ENCODE results near the gene LINC01488. TPM values are rescaled to one million over a fixed set of nuclear protein-coding genes. Genes with fewer than 3 reads are reported as not detected.

LINC01488 gene
- total RNA-seq, 3 donors from 2014 or later: not detected

DNA sequence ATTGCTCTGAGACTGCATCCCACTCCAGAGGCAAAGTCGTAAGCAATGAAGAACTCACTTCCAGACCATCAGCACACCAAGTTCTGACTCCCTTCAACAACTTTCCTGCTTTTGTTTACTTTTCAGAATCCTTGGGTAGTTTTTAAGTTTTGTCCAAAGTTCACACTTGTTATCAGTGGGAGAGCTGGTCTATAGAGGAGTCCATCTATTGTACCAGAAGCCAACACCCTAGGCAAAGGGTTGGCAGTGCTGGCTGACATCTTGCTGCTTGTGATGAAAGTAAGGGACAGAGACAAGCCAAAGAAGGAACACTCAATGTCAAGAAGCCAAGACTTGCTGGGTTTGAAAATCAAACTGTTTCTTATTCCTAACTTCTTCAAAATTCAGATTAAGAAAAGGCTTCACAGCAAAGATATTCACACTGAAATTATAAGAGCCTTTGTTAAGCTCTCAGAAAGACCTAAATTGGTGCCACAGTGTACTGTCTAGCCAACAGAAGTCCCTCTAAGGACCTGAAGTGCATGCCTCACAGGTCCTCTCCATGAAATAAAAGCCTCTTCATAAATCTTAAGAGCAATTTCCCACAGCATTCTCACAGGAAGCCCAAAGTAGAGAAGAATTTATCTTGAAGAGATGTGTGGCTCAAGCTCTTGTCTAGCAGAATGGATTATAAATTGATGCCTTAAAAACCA lies 21.5 kb upstream of the LINC01488 start:
- Histone ChIP-seq H3K4me3 (no peak overlapping the region), H3K27me3 (no peaks in the 10 kb centered on the region), H3K9me3 (peaks cover 8 to 11% of the 10 kb centered on the region in 2 donors), H3K4me1 (no peaks in the 10 kb centered on the region), H3K27ac (no peak overlapping the region), H3K36me3 (no peaks in the 10 kb centered on the region)
- TF ChIP-seq, protein P1, sequence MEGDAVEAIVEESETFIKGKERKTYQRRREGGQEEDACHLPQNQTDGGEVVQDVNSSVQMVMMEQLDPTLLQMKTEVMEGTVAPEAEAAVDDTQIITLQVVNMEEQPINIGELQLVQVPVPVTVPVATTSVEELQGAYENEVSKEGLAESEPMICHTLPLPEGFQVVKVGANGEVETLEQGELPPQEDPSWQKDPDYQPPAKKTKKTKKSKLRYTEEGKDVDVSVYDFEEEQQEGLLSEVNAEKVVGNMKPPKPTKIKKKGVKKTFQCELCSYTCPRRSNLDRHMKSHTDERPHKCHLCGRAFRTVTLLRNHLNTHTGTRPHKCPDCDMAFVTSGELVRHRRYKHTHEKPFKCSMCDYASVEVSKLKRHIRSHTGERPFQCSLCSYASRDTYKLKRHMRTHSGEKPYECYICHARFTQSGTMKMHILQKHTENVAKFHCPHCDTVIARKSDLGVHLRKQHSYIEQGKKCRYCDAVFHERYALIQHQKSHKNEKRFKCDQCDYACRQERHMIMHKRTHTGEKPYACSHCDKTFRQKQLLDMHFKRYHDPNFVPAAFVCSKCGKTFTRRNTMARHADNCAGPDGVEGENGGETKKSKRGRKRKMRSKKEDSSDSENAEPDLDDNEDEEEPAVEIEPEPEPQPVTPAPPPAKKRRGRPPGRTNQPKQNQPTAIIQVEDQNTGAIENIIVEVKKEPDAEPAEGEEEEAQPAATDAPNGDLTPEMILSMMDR (IDR thresholded peaks at IDR 0.05): no peak
- TF ChIP-seq POLR2A (IDR thresholded peaks at IDR 0.05): no peak
- no peak for TF ChIP-seq POLR2AphosphoS5 (IDR thresholded peaks at IDR 0.05)
- intact Hi-C loops (cut with DNase I; ENCODE audit: low total_unique reads): no loop called here
- DNase-seq (ENCODE audit: low spot score in 2 of 2): no peak

DNA sequence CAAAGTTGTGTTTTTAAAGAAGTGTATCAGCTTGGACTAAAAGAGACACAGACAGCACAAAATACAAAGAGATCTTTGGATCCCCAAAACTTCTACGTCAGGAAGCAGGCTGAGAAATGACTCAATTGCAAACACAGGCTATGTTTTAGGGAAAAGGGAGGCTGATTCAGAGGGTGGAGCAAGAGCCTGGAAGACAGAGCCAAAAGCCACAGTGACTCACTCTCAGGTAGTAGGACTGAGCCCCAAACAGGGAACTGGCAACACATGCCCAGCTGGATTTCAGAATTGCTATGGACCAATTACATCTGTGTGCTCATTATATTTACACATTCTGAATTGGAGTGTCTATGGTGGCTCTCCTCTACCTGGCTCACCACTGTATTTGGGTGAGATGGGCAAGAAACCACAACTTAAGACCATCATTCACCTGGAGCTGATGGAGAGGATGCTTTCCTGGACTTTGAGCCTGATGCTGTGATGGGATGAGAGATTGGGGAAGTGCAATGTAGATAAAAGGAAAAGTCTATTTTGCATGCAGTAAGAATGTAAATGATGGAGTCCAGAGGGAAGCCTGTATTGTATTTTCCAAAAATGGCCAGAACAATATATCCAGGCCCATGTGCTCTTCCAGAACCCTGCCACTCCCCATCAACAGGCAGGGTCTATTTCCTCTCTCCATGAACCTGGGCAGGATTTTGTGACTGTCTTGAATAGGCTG lies 20.8 kb upstream of the LINC01488 start:
- H3K4me3 ChIP-seq: no peak overlapping the region
- H3K36me3 ChIP-seq: no peaks in the 10 kb centered on the region
- no peak for DNase-seq (ENCODE audit: low spot score in 2 of 2)
- peaks cover 8 to 11% of the 10 kb centered on the region in 2 donors for H3K9me3 ChIP-seq
- TF ChIP-seq POLR2AphosphoS5 (IDR thresholded peaks at IDR 0.05): no peak
- no peak overlapping the region for H3K27ac ChIP-seq
- intact Hi-C loops (cut with DNase I; ENCODE audit: low total_unique reads): no loop called here
- no peaks in the 10 kb centered on the region for H3K27me3 ChIP-seq
- no peaks in the 10 kb centered on the region for H3K4me1 ChIP-seq

DNA sequence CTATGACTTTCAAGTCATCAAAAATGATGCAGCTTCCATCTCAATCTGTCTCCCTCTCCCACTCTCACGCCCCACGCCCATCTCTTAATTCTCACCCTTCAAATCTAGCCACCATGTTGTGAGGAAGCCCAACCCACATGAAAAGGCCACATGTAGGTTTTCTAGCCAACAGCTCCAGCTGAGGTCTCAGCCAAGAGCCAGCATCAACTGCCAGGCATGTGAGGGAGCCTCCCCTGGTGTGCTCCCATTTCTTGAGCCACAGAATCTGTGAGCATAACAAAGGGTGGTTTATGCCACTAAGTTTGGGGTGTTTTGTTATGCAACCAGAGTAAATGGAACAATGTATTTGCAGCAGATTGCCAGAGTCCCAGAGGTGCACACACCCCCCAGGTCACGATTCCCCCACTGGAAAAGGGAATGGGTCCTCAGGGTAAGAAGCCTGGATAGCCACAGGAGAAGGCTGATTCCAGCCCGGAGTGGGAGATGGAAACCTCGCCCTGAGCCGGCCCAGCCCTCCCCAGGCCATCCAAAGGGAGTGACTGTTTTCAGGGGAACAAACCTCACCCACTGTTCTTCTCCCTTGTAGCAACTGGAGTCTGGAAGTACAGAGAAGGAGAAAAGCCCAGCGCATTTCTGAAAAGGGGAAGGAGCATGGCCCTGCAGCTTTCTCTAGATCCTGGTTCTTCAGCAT lies 20.0 kb upstream of the LINC01488 start:
- Histone ChIP-seq H3K4me3 (no peak overlapping the region), H3K9me3 (peaks cover 8 to 11% of the 10 kb centered on the region in 2 donors), H3K36me3 (no peaks in the 10 kb centered on the region), H3K4me1 (no peaks in the 10 kb centered on the region), H3K27me3 (no peaks in the 10 kb centered on the region), H3K27ac (no peak overlapping the region)
- TF ChIP-seq POLR2AphosphoS5 (IDR thresholded peaks at IDR 0.05) (no peak), POLR2A (IDR thresholded peaks at IDR 0.05) (no peak)
- TF ChIP-seq, protein P1 (IDR thresholded peaks at IDR 0.05): no peak
- DNase-seq (ENCODE audit: low spot score in 2 of 2): no peak
- intact Hi-C loops (cut with DNase I; ENCODE audit: low total_unique reads): no loop called here

DNA sequence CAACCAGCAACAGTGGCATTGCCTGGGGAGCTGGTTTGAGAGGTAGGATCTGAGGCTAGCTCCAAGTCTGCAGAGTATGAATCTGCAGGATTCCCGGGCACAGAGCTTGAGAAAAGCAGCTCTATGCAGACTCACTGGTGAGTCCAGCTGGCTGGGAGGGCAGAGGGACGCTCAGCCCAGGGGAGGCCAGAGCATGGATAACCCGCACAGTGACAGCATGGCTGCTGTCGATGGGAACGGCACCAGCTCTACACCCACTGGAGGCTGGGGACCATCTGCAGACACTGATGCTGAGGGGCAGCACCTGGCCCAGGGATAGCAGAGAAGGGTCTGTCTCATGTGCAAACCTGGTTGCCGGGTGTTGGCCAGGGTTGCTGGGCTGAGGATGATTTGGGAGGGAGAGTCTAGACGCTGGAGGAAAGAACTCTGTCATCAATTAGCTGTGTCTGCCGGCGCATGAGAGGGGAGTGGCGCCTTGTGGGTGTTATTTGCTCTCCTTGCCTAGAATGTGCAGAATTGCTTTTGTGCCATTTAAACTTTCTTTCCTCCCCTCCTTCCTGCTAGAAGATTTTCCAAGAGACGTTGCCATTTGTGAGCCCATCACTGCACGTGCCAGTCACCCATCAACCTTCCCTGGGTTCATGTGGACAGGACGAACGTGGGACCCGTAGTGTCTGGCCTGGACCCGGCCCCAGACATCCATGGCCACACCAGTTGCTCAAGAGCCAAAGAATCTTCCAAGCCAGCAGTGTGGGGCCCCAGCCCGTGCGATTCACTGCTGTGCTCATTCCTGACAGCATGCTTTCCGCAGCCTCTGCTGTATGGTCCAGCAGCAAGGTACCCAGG lies 19.1 kb upstream of the LINC01488 start:
- H3K27ac ChIP-seq: peak overlapping the region in 1 of 2 donors; percentile 29
- intact Hi-C loops (cut with DNase I; ENCODE audit: low total_unique reads): no loop called here
- no peak for DNase-seq (ENCODE audit: low spot score in 2 of 2)
- no peak overlapping the region for H3K4me3 ChIP-seq
- no peak for TF ChIP-seq POLR2AphosphoS5 (IDR thresholded peaks at IDR 0.05)
- TF ChIP-seq, protein P1 (IDR thresholded peaks at IDR 0.05): no peak
- TF ChIP-seq POLR2A (IDR thresholded peaks at IDR 0.05): no peak
- peaks cover 8 to 11% of the 10 kb centered on the region in 2 donors for H3K9me3 ChIP-seq
- H3K27me3 ChIP-seq: no peaks in the 10 kb centered on the region
- H3K4me1 ChIP-seq: no peaks in the 10 kb centered on the region
- no peaks in the 10 kb centered on the region for H3K36me3 ChIP-seq

All from breast epithelium (tissue), 4 donors.